ENCODE measurements around the gene KCNQ1. TPM values are rescaled to one million over a fixed set of nuclear protein-coding genes. Genes with fewer than 3 reads are reported as not detected.

Gene KCNQ1
- total RNA-seq, 3 donors from 2014 or later (not counting 1 experiment from before 2014, with no cell fraction given) = 1.9 to 7.8 (median 3.3) TPM

DNA sequence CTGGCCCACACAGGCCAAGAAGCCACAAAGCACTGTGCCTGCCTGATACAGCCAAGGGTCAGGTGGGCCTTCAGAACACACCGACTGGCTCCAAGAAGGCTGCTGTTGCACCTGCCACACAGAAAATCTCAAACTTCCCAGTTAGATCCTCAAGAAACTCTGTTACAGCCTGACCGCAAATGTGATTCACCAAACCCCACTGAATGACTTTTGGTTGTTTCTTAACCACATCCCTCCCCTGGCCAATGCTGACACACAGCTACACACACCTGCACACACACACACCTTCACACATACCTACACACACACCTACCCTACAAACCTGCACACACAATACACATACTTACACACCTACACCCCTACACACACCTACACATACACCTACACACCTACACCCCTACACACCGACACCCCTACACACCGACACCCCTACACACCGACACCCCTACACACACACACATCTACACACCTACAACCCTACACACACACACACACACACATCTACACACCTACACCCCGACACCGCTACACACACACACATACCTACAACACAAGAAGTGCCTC lies 409.3 kb downstream of the KCNQ1 start:
- Mint-ChIP-seq H3K9me3 (no peaks in the 10 kb centered on the region), H3K27ac (no peak overlapping the region), H3K27me3 (ENCODE audit: low read depth in 2 of 2) (no peaks in the 10 kb centered on the region), H3K4me3 (no peak overlapping the region), H3K36me3 (no peaks in the 10 kb centered on the region), H3K4me1 (no peaks in the 10 kb centered on the region)
- Histone ChIP-seq H3K4me3 (ENCODE audit: low read length) (no peak overlapping the region), H3K27ac (ENCODE audit: low read length) (no peak overlapping the region), H3K9me3 (ENCODE audit: control insufficient read depth, insufficient read depth, low read length) (no peaks in the 10 kb centered on the region), H3K27me3 (ENCODE audit: control insufficient read depth, insufficient read depth, low read length) (no peaks in the 10 kb centered on the region), H3K36me3 (ENCODE audit: control insufficient read depth, insufficient read depth, low read length) (no peaks in the 10 kb centered on the region), H3K4me1 (ENCODE audit: control insufficient read depth, insufficient read depth, low read length) (no peaks in the 10 kb centered on the region)
- ATAC-seq (no peak), DNase-seq (no peak)
- WGBS (ENCODE audit: insufficient coverage) = 92% methylated on average over 7 of the region's 7 CpGs
- TF ChIP-seq, protein P1, sequence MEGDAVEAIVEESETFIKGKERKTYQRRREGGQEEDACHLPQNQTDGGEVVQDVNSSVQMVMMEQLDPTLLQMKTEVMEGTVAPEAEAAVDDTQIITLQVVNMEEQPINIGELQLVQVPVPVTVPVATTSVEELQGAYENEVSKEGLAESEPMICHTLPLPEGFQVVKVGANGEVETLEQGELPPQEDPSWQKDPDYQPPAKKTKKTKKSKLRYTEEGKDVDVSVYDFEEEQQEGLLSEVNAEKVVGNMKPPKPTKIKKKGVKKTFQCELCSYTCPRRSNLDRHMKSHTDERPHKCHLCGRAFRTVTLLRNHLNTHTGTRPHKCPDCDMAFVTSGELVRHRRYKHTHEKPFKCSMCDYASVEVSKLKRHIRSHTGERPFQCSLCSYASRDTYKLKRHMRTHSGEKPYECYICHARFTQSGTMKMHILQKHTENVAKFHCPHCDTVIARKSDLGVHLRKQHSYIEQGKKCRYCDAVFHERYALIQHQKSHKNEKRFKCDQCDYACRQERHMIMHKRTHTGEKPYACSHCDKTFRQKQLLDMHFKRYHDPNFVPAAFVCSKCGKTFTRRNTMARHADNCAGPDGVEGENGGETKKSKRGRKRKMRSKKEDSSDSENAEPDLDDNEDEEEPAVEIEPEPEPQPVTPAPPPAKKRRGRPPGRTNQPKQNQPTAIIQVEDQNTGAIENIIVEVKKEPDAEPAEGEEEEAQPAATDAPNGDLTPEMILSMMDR (IDR thresholded peaks at IDR 0.05) = no peak
- intact Hi-C loops (cut with micrococcal nuclease) = no loop called here

DNA sequence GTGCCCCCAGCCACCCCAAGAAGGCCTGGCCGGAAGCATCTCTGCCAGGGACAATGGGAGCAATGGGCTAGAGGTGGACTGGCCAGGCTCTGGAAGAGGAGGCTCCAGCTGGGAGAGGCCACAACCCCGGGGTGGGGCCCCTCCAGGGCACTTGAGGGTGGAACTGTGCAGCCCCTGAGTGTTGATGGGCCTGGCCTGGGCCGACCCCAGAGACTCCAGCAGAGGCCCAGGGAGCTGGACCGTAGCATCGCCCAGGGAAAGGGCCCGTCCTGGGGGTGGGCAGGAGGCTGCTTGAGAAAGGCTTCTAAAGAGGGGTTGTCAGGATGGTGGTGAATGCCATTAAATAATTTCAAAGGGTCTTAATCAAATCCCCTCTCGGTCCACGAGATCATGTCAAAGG lies 410.4 kb downstream of the KCNQ1 start:
- H3K4me3 Mint-ChIP-seq = no peak overlapping the region
- ATAC-seq = peak in 1 of 3 donors; percentile 1
- no peak overlapping the region for H3K27ac Mint-ChIP-seq
- no peaks in the 10 kb centered on the region for H3K4me1 Mint-ChIP-seq
- DNase-seq = no peak
- TF ChIP-seq, protein P1 (IDR thresholded peaks at IDR 0.05) = no peak
- Histone ChIP-seq H3K27me3 (ENCODE audit: control insufficient read depth, insufficient read depth, low read length) (no peaks in the 10 kb centered on the region), H3K9me3 (ENCODE audit: control insufficient read depth, insufficient read depth, low read length) (no peaks in the 10 kb centered on the region), H3K4me1 (ENCODE audit: control insufficient read depth, insufficient read depth, low read length) (no peaks in the 10 kb centered on the region), H3K27ac (ENCODE audit: low read length) (no peak overlapping the region), H3K4me3 (ENCODE audit: low read length) (no peak overlapping the region), H3K36me3 (ENCODE audit: control insufficient read depth, insufficient read depth, low read length) (no peaks in the 10 kb centered on the region)
- H3K36me3 Mint-ChIP-seq = no peaks in the 10 kb centered on the region
- 83% methylated on average over 8 of the region's 8 CpGs for WGBS (ENCODE audit: insufficient coverage)
- no peaks in the 10 kb centered on the region for H3K27me3 Mint-ChIP-seq (ENCODE audit: low read depth in 2 of 2)
- no peaks in the 10 kb centered on the region for H3K9me3 Mint-ChIP-seq
- intact Hi-C loops (cut with micrococcal nuclease) = no loop called here

DNA sequence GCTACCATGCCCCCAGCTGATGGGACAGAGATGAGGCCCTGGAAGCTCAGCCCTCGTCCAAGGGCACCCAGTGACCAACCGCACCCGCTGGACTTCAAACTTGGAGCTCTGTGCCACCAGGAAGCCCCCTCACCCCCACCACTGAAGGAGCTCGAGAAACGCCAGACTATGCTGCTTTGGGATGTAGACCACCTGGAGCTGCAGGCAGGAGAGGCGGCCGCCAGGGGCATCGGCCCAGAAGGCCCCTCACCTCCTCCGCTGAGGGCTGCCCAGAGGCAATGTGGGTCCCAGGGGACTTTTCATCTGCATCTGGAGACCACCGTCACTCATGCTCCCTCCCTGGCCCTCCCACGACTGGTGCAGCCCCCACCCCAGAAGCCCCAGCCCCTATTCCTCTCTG lies 412.5 kb downstream of the KCNQ1 start:
- no peaks in the 10 kb centered on the region for H3K4me1 ChIP-seq (ENCODE audit: control insufficient read depth, insufficient read depth, low read length)
- H3K27me3 Mint-ChIP-seq (ENCODE audit: low read depth in 2 of 2) = peaks cover 0 to 9% of the 10 kb centered on the region in 2 donors
- H3K27ac ChIP-seq (ENCODE audit: low read length) = no peak overlapping the region
- intact Hi-C loops (cut with micrococcal nuclease) = no loop called here
- 86% methylated on average over 11 of the region's 11 CpGs for WGBS (ENCODE audit: insufficient coverage)
- TF ChIP-seq, protein P1 (IDR thresholded peaks at IDR 0.05) = no peak
- no peaks in the 10 kb centered on the region for H3K4me1 Mint-ChIP-seq
- DNase-seq (no peak), ATAC-seq (no peak)
- H3K27me3 ChIP-seq (ENCODE audit: control insufficient read depth, insufficient read depth, low read length) = peaks cover 4% of the 10 kb centered on the region
- H3K36me3 ChIP-seq (ENCODE audit: control insufficient read depth, insufficient read depth, low read length) = no peaks in the 10 kb centered on the region
- H3K27ac Mint-ChIP-seq = no peak overlapping the region
- H3K9me3 ChIP-seq (ENCODE audit: control insufficient read depth, insufficient read depth, low read length) = no peaks in the 10 kb centered on the region
- no peaks in the 10 kb centered on the region for H3K36me3 Mint-ChIP-seq
- no peak overlapping the region for H3K4me3 ChIP-seq (ENCODE audit: low read length)
- no peaks in the 10 kb centered on the region for H3K9me3 Mint-ChIP-seq
- H3K4me3 Mint-ChIP-seq = no peak overlapping the region

DNA sequence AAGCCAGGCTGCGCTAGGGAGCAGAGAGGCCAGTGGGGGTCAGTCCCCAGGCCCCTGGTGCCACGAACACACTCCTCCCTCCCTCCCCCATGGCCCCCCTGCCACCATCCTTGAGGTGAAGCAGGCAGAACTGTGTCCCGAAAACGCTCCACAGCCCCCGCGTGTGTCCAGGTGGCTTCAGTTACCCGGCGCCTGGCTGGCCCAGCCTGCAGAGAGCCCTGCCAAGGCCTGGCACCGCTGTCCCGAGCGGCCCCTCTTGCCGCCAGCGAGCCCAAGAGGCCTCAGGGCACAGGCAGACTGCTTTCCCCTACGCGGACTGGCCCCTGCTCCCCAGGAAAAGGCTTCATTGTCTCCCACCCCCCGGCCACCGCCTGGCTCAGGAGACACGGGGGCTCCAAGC lies 413.1 kb downstream of the KCNQ1 start:
- no peaks in the 10 kb centered on the region for H3K4me1 Mint-ChIP-seq
- Histone ChIP-seq H3K4me1 (ENCODE audit: control insufficient read depth, insufficient read depth, low read length) (no peaks in the 10 kb centered on the region), H3K36me3 (ENCODE audit: control insufficient read depth, insufficient read depth, low read length) (no peaks in the 10 kb centered on the region), H3K27ac (ENCODE audit: low read length) (no peak overlapping the region), H3K27me3 (ENCODE audit: control insufficient read depth, insufficient read depth, low read length) (peaks cover 4% of the 10 kb centered on the region), H3K4me3 (ENCODE audit: low read length) (no peak overlapping the region), H3K9me3 (ENCODE audit: control insufficient read depth, insufficient read depth, low read length) (no peaks in the 10 kb centered on the region)
- peaks cover 0 to 9% of the 10 kb centered on the region in 2 donors for H3K27me3 Mint-ChIP-seq (ENCODE audit: low read depth in 2 of 2)
- H3K27ac Mint-ChIP-seq = no peak overlapping the region
- DNase-seq = no peak
- TF ChIP-seq, protein P1 (IDR thresholded peaks at IDR 0.05) = no peak
- no peaks in the 10 kb centered on the region for H3K36me3 Mint-ChIP-seq
- no peak for ATAC-seq
- no peak overlapping the region for H3K4me3 Mint-ChIP-seq
- H3K9me3 Mint-ChIP-seq = no peaks in the 10 kb centered on the region
- intact Hi-C loops (cut with micrococcal nuclease) = no loop called here
- 88% methylated on average over 18 of the region's 18 CpGs for WGBS (ENCODE audit: insufficient coverage)
